CD14-positive monocyte (primary cell): ENCODE measurements around the gene KNSTRN. TPM values are rescaled to one million over a fixed set of nuclear protein-coding genes. Genes with fewer than 3 reads are reported as not detected.

ENCODE experiments used
- DNase-seq, 3 donors: peaks; one replicate each; pipeline ENCODE4 v3.0.0-alpha.2; 2011 to 2022
- H2AFZ ChIP-seq: 2 replicates; pipeline ENCODE4 v1.6.0; 2012; ENCODE audit warnings: mild to moderate bottlenecking, low read depth, low read length, inconsistent platforms; ENCODE audit not compliant: insufficient read depth, poor library complexity, severe bottlenecking
- H3K27ac ChIP-seq, 2 donors: 1 replicate in 1 of 2; 2 replicates in 1 of 2; pipeline ENCODE4 v1.5.1; 2012 to 2013; ENCODE audit warnings: low read length in 2 of 2, control low read depth in 1 of 2, inconsistent platforms in 1 of 2, low read depth in 1 of 2, mild to moderate bottlenecking in 1 of 2
- H3K27me3 ChIP-seq, 2 donors: one replicate each; pipeline versions ENCODE4 v1.6.0 to v1.6.1; 2011 to 2013; ENCODE audit warnings: low read length in 2 of 2; ENCODE audit not compliant: control insufficient read depth in 2 of 2, insufficient read depth in 2 of 2
- H3K36me3 ChIP-seq, 2 donors: replicated peaks in 1 of 2; 1 replicate in 1 of 2; 2 replicates in 1 of 2; pipeline versions ENCODE4 v1.5.1 to v1.6.1; 2012 to 2013; ENCODE audit warnings: low read length in 2 of 2, control low read depth in 1 of 2, inconsistent platforms in 1 of 2, mild to moderate bottlenecking in 1 of 2; ENCODE audit not compliant: insufficient read depth in 2 of 2, control insufficient read depth in 1 of 2
- H3K4me1 ChIP-seq, 2 donors: 1 replicate in 1 of 2; 2 replicates in 1 of 2; pipeline versions ENCODE4 v1.5.1 to v1.6.1; 2012 to 2013; ENCODE audit warnings: low read length in 2 of 2, control low read depth in 1 of 2, inconsistent platforms in 1 of 2, mild to moderate bottlenecking in 1 of 2, moderate library complexity in 1 of 2; ENCODE audit not compliant: insufficient read depth in 2 of 2, control insufficient read depth in 1 of 2
- H3K4me2 ChIP-seq: replicated peaks from 2 replicates; pipeline ENCODE3; 2012; ENCODE audit warnings: low read length, moderate library complexity, mild to moderate bottlenecking; ENCODE audit not compliant: poor library complexity, severe bottlenecking; ENCODE audit errors: extremely low read depth
- H3K4me3 ChIP-seq, 3 experiments: fragments of 200-600 bp in 1 of 3; sonication (generic) in 1 of 3; replicated peaks in 1 of 3; 1 replicate in 2 of 3; 2 replicates in 1 of 3; pipeline ENCODE4 v1.5.1; 2011 to 2013; ENCODE audit warnings: low read length in 3 of 3, mild to moderate bottlenecking in 3 of 3, control low read depth in 2 of 3, low read depth in 2 of 3, inconsistent platforms in 1 of 3, moderate library complexity in 1 of 3
- H3K79me2 ChIP-seq: 2 replicates; pipeline ENCODE4 v1.6.0; 2012; ENCODE audit warnings: mild to moderate bottlenecking, control low read depth, inconsistent platforms, low read length, moderate library complexity; ENCODE audit not compliant: insufficient read depth
- H3K9ac ChIP-seq: 2 replicates; pipeline ENCODE4 v1.6.0; 2017; ENCODE audit warnings: low read length, mild to moderate bottlenecking; ENCODE audit not compliant: insufficient read depth, poor library complexity, severe bottlenecking
- H3K9me3 ChIP-seq, 2 donors: replicated peaks in 1 of 2; 1 replicate in 1 of 2; 2 replicates in 1 of 2; pipeline versions ENCODE4 v1.5.1 to v1.6.1; 2012 to 2013; ENCODE audit warnings: low read length in 2 of 2, control low read depth in 1 of 2; ENCODE audit not compliant: control insufficient read depth in 1 of 2, insufficient read depth in 1 of 2
- H4K20me1 ChIP-seq: 2 replicates; pipeline ENCODE4 v1.6.0; 2012; ENCODE audit warnings: mild to moderate bottlenecking, low read length, control low read depth, moderate library complexity; ENCODE audit not compliant: insufficient read depth
- H3K27ac Mint-ChIP-seq, 7 donors: one replicate each; pipeline ENCODE4 v1.8.0; 2020; ENCODE audit warnings: mild to moderate bottlenecking in 7 of 7, mixed read lengths in 7 of 7, moderate library complexity in 6 of 7, inconsistent platforms in 2 of 7
- H3K27me3 Mint-ChIP-seq, 3 donors: one replicate each; pipeline ENCODE4 v1.8.0; 2021 to 2022; ENCODE audit warnings: low read depth in 3 of 3, mild to moderate bottlenecking in 3 of 3, mixed read lengths in 3 of 3, moderate library complexity in 3 of 3, inconsistent platforms in 1 of 3
- H3K36me3 Mint-ChIP-seq, 2 donors: one replicate each; pipeline ENCODE4 v1.8.0; 2020; ENCODE audit warnings: mixed read lengths in 2 of 2, inconsistent platforms in 1 of 2, mild to moderate bottlenecking in 1 of 2
- H3K4me1 Mint-ChIP-seq: one replicate; pipeline ENCODE4 v1.8.0; 2020; ENCODE audit warnings: mild to moderate bottlenecking, mixed read lengths
- H3K4me3 Mint-ChIP-seq, 2 donors: one replicate each; pipeline ENCODE4 v1.8.0; 2020; ENCODE audit warnings: mild to moderate bottlenecking in 2 of 2, mixed read lengths in 2 of 2, moderate library complexity in 1 of 2
- H3K9me3 Mint-ChIP-seq, 7 donors: one replicate each; pipeline ENCODE4 v1.8.0; 2020 to 2022; ENCODE audit warnings: mixed read lengths in 7 of 7, mild to moderate bottlenecking in 6 of 7, moderate library complexity in 6 of 7, inconsistent platforms in 2 of 7
- WGBS: methylation state at CpG from one replicate; pipeline ENCODE4 v1.1.5; 2013; ENCODE audit warnings: missing lambda C conversion rate; ENCODE audit not compliant: insufficient coverage; 5-methylcytosine and 5-hydroxymethylcytosine counted together
- intact Hi-C, 2 donors: fragments of 100-400 bp; cut with micrococcal nuclease; formaldehyde crosslinking; loops; one replicate each; pipeline versions ENCODE4 v1.15.0 to v1.15.1; 2023
- polyA plus RNA-seq, 3 donors: library from polyadenylated mRNA; depleted of rRNA in 1 of 3; unstranded in 2 of 3; stranded (reverse) in 1 of 3; fragments of 300-500 nt in 2 of 3; fragments of >200 nt in 1 of 3; fragmentation: Illumina TruSeq in 2 of 3; gene quantifications; 1 replicate in 2 of 3; 2 replicates in 1 of 3; pipeline ENCODE4 v1.2.3, GENCODE V29; 2012 to 2021
- TF ChIP-seq, protein P1 (sequence below): fragments of 200-600 bp; IDR thresholded peaks from one replicate; pipeline ENCODE4 v1.8.0; 2022; ENCODE audit warnings: antibody characterized with exemption, mild to moderate bottlenecking

KNSTRN gene
- polyA plus RNA-seq, 3 donors = 5.4 to 10.0 (median 7.9) TPM

DNA sequence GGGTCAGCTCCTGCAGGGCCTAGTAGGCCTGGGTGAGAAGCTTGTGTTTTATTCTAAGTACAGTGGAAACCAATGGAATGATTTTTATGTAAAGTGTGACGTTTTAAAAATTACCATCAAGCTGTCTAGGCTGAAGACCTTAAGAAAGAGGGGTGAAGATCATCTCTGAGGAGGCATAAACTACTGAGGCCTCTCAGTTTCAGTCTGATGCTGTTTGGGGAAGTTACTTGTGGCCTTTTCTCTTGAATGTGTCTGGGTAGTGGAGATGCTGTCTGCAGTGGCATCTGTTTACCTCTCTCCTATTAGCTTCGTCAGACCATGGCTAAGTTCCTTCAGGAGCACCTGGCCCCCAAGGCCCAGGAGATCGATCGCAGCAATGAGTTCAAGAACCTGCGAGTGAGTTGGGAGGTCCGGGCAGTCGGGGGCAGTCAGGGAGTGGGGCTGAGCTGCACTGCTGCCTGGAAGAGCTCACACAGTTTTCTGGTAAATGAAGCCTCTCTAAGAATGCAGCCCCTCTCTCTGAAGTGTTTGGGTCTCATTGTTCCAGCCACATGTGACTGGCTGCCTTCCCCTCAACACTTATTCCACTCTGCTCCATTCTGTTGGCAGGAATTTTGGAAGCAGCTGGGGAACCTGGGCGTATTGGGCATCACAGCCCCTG is 24.9 kb downstream of the KNSTRN start:
- H3K9ac ChIP-seq = no peak overlapping the region
- Mint-ChIP-seq H3K27me3 (peaks cover 0 to 4% (median 0%) of the 10 kb centered on the region in 3 donors), H3K4me3 (peak overlapping the region; percentile 4 to 69), H3K9me3 (no peaks in the 10 kb centered on the region), H3K27ac (peak overlapping the region in 5 of 7 donors; percentile 60 to 77 (median 68)), H3K4me1 (peaks cover 43% of the 10 kb centered on the region), H3K36me3 (peaks cover 40 to 49% of the 10 kb centered on the region in 2 donors)
- TF ChIP-seq, protein P1, sequence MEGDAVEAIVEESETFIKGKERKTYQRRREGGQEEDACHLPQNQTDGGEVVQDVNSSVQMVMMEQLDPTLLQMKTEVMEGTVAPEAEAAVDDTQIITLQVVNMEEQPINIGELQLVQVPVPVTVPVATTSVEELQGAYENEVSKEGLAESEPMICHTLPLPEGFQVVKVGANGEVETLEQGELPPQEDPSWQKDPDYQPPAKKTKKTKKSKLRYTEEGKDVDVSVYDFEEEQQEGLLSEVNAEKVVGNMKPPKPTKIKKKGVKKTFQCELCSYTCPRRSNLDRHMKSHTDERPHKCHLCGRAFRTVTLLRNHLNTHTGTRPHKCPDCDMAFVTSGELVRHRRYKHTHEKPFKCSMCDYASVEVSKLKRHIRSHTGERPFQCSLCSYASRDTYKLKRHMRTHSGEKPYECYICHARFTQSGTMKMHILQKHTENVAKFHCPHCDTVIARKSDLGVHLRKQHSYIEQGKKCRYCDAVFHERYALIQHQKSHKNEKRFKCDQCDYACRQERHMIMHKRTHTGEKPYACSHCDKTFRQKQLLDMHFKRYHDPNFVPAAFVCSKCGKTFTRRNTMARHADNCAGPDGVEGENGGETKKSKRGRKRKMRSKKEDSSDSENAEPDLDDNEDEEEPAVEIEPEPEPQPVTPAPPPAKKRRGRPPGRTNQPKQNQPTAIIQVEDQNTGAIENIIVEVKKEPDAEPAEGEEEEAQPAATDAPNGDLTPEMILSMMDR = no peak
- peaks cover 37% of the 10 kb centered on the region for H3K79me2 ChIP-seq
- peak overlapping the region; percentile 4 to 9 for H3K27ac ChIP-seq
- H3K4me1 ChIP-seq = peaks cover 33 to 42% of the 10 kb centered on the region in 2 donors
- intact Hi-C loops = loop anchor here in 1 of 2 donors (5.0 kb wide), 1 partner anchor 40 kb away; no protein-coding TSS in a partner anchor
- H3K27me3 ChIP-seq = no peaks in the 10 kb centered on the region
- H3K4me3 ChIP-seq = peak overlapping the region in 1 of 3 experiments; percentile 86
- no peaks in the 10 kb centered on the region for H3K9me3 ChIP-seq
- H3K4me2 ChIP-seq = peak overlapping the region; percentile 51
- no peaks in the 10 kb centered on the region for H4K20me1 ChIP-seq
- DNase-seq = peak in 2 of 3 donors; percentile 15 to 24
- 85% methylated on average over 6 of the region's 8 CpGs for WGBS
- no peak overlapping the region for H2AFZ ChIP-seq
- peaks cover 31 to 44% of the 10 kb centered on the region in 2 donors for H3K36me3 ChIP-seq

DNA sequence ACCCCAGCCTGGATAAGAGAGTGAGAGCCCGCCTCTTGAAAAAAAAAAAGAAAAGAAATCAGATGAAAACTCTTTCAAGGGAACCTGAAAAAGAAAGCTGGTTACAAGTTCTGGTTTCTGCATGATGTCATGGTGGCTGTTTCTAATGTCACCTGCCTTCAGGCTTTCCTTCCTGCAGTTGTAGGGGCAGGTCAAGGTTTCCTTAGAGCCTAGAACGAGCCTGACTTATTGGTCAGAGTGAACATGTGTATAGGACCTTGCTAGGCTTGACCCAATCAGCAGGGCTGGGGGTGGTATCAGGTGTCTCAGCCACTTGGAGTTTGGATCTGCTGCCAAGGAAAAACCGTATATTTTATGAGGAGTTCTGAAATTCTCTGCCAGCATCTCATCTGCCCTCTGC is 26.8 kb downstream of the KNSTRN start:
- WGBS = 93% methylated on average over 2 of the region's 3 CpGs
- H3K4me1 Mint-ChIP-seq = peaks cover 37% of the 10 kb centered on the region
- H3K4me3 ChIP-seq = no peak overlapping the region
- H3K9me3 Mint-ChIP-seq = no peaks in the 10 kb centered on the region
- peaks cover 50 to 63% of the 10 kb centered on the region in 2 donors for H3K36me3 ChIP-seq
- H3K27ac Mint-ChIP-seq = peak overlapping the region in 1 of 7 donors; percentile 15
- peaks cover 29 to 33% of the 10 kb centered on the region in 2 donors for H3K4me1 ChIP-seq
- peaks cover 56 to 68% of the 10 kb centered on the region in 2 donors for H3K36me3 Mint-ChIP-seq
- H3K9me3 ChIP-seq = no peaks in the 10 kb centered on the region
- H3K9ac ChIP-seq = no peak overlapping the region
- TF ChIP-seq, protein P1 = no peak
- H3K27ac ChIP-seq = no peak overlapping the region
- H4K20me1 ChIP-seq = no peaks in the 10 kb centered on the region
- no peak for DNase-seq
- peaks cover 0 to 2% (median 0%) of the 10 kb centered on the region in 3 donors for H3K27me3 Mint-ChIP-seq
- H3K4me3 Mint-ChIP-seq = no peak overlapping the region
- H3K4me2 ChIP-seq = no peak overlapping the region
- peaks cover 37% of the 10 kb centered on the region for H3K79me2 ChIP-seq
- intact Hi-C loops = loop anchor here in 1 of 2 donors (5.0 kb wide), 1 partner anchor 42 kb away; no protein-coding TSS in a partner anchor
- no peaks in the 10 kb centered on the region for H3K27me3 ChIP-seq
- no peak overlapping the region for H2AFZ ChIP-seq
